Activated CD8-positive, alpha-beta memory T cell treated with anti-CD3 and anti-CD28 coated beads, Interleukin-2, amount 10 ng/mL, durations not matched to agents 7 days and 5 days (primary cell): ENCODE data around the gene ADGRD1. TPM values are rescaled to one million over a fixed set of nuclear protein-coding genes. Genes with fewer than 3 reads are reported as not detected.
A peak's percentile ranks its signal among the peaks of the same experiment; 100 is the strongest.
"Not testable (repeated sequence)": the region's sequence is repeated elsewhere in the genome, so short reads cannot be mapped to it uniquely, and the experiment has no call there.

ENCODE experiments used
- ATAC-seq: fragments of 150-1000 bp; cut with Tn5 transposase; one replicate; pipeline ENCODE4 v1.10.0; 2021; ENCODE audit warnings: moderate library complexity
- CTCF ChIA-PET: fragments of 350-600 bp; sonication (Branson Sonifier 250); formaldehyde crosslinking; loops from one replicate; lab custom pipeline; 2021; ENCODE audit warnings: antibody characterized with exemption; lab: Charles Lee
- DNase-seq: peaks from one replicate; pipeline ENCODE4 v3.0.0-alpha.2; 2020
- H3K27ac Mint-ChIP-seq: one replicate; pipeline ENCODE4 v1.8.0; 2021; ENCODE audit warnings: mild to moderate bottlenecking, mixed read lengths
- H3K27me3 Mint-ChIP-seq: one replicate; pipeline ENCODE4 v1.8.0; 2021; ENCODE audit warnings: mixed read lengths
- H3K36me3 Mint-ChIP-seq: one replicate; pipeline ENCODE4 v1.8.0; 2021; ENCODE audit warnings: mild to moderate bottlenecking, mixed read lengths
- H3K4me1 Mint-ChIP-seq: one replicate; pipeline ENCODE4 v1.8.0; 2021; ENCODE audit warnings: mixed read lengths
- H3K4me3 Mint-ChIP-seq: one replicate; pipeline ENCODE4 v1.8.0; 2021; ENCODE audit warnings: mild to moderate bottlenecking, moderate library complexity, mixed read lengths
- H3K9me3 Mint-ChIP-seq: one replicate; pipeline ENCODE4 v1.8.0; 2022; ENCODE audit warnings: low read depth, mixed read lengths
- total RNA-seq, 2 experiments: library from RNA; stranded (reverse); gene quantifications; one replicate each; pipeline ENCODE4 v1.2.3, GENCODE V29; 2021

ADGRD1 gene
- total RNA-seq, 2 experiments from 2014 or later = 0.23 to 2.2 TPM

DNA sequence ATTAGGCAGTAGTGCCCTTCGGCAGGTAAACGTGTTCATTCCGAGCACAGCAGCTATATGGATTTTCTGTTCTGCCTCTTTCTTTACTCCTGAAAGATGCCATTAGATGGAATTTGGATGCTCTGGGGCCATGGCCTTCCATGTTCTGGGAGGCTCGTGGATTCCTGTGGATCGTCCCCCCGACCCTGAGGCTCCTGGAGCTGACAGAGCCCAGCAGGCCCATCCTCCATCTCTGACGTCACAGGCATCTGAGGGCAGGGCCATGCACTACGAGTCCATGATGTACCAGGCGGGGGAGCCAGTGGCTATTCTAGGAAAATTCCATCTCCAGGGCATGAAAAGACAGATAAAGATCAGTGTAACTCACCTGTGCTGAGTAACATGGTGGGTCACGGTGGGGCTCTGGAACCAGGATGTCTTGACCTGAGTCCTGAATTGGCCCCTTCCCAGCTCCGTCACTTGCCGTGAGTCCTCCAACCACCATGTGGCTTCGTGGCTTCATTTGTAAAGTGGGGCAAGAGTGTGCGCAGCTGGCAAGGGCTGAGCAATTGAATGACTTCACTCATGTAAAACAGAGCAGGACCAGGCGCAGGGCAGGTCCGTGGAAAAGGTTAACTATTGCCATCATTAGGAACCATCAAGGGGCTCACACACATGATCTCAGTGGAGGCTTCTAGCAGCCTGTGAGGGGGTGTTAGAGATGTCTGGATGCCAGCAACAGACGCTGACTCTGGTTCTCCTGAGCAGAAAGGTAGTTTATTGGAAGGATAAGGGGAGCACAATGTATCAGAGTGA lies 115.4 kb downstream of the ADGRD1 start:
- H3K27me3 Mint-ChIP-seq, H3K9me3 Mint-ChIP-seq, H3K36me3 Mint-ChIP-seq, H3K4me1 Mint-ChIP-seq, ATAC-seq, DNase-seq, CTCF ChIA-PET, H3K4me3 Mint-ChIP-seq, H3K27ac Mint-ChIP-seq: not testable (repeated sequence)

DNA sequence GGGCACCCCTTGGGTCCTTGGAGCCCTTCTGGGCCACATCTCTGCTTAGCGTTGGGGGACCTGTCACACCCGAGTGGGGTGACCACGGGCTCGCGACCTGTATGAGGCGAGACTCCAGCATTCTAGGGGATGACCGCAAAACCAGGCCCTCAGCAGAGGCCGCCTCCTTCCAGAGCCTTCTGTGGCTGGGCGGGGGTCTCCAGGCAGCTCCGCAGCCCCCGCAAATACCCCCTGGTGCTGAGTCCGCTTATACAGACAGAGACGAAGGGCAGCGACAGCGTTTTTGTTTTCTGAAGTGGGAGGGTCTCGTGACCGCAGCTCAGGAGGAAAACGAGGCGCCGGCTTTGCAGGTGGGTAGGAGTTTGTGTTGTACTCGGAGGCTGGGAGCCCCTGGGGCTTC lies 116.4 kb downstream of the ADGRD1 start:
- H3K4me1 Mint-ChIP-seq, DNase-seq, CTCF ChIA-PET, H3K27ac Mint-ChIP-seq, ATAC-seq, H3K27me3 Mint-ChIP-seq, H3K4me3 Mint-ChIP-seq, H3K9me3 Mint-ChIP-seq, H3K36me3 Mint-ChIP-seq: not testable (repeated sequence)

DNA sequence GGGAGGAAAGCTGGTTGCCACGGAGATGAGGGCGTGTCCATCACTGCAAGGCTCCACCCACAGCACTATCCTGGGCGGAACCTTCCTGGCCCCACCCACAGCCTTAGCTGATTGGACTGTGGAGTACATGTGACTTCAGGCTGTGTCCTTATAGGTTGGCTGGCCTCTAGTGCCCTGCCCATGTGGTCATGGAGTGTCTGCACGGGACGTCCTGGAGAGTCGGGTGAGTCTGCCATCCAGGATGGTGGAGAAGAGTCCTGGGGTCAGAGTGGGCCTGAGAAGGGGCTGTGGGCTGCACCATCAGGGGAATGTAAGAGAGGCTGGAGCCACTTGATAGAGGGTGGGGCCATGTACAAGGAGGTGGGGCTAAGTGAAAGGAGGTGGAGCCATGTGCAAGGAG lies 117.0 kb downstream of the ADGRD1 start:
- CTCF ChIA-PET, H3K4me1 Mint-ChIP-seq, DNase-seq, H3K27ac Mint-ChIP-seq, H3K27me3 Mint-ChIP-seq, H3K36me3 Mint-ChIP-seq, H3K9me3 Mint-ChIP-seq, H3K4me3 Mint-ChIP-seq: not testable (repeated sequence)
- peak; percentile 27 for ATAC-seq

DNA sequence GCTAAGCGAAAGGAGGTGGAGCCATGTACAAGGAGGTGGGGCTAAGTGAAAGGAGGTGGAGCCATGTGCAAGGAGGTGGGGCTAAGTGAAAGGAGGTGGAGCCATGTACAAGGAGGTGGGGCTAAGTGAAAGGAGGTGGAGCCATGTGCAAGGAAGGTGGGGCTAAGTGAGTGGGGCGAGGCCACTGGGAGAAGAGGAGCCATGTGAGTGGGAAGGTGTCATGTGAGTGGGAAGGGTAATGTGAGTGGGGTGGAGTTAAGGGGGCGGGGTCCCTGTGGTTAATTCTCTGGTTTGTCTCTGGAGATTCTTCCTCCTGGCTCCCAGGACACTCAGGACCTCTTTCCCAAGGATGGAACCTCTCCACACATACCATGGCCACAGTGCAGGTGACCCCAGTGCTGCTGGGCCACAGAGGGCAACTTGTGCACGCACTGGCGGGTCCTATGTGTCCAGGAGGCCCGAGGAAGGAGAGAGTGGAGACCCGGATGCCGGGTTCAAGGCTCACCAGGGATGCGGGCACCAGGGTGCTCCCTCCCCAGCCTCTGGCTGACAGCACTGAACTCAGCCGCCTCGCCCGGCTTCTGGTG lies 117.6 kb downstream of the ADGRD1 start:
- H3K27ac Mint-ChIP-seq, DNase-seq, ATAC-seq, H3K27me3 Mint-ChIP-seq, H3K4me1 Mint-ChIP-seq, H3K4me3 Mint-ChIP-seq, H3K9me3 Mint-ChIP-seq, H3K36me3 Mint-ChIP-seq, CTCF ChIA-PET: not testable (repeated sequence)

DNA sequence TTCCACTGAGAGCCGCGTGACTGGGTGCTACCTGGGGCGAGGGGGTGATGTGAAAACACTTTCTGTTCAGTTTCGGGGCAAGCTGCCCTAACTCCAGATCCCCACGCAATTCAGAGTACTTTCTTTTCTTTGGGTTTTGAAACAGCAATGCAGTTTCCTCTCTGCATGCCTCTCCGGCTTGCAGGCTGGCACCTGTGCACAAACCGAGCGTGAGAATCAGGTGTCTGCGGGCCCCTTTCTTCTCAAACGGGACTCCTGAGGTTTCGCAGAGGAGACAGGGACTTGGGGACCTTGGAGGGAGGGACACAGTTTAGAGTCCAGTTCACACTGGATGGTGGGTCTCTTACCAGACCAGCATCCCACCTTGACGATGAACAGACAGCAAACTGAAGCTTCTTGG lies 118.2 kb downstream of the ADGRD1 start:
- DNase-seq, CTCF ChIA-PET, H3K9me3 Mint-ChIP-seq, H3K27me3 Mint-ChIP-seq, H3K4me1 Mint-ChIP-seq, H3K4me3 Mint-ChIP-seq, ATAC-seq, H3K36me3 Mint-ChIP-seq, H3K27ac Mint-ChIP-seq: not testable (repeated sequence)

DNA sequence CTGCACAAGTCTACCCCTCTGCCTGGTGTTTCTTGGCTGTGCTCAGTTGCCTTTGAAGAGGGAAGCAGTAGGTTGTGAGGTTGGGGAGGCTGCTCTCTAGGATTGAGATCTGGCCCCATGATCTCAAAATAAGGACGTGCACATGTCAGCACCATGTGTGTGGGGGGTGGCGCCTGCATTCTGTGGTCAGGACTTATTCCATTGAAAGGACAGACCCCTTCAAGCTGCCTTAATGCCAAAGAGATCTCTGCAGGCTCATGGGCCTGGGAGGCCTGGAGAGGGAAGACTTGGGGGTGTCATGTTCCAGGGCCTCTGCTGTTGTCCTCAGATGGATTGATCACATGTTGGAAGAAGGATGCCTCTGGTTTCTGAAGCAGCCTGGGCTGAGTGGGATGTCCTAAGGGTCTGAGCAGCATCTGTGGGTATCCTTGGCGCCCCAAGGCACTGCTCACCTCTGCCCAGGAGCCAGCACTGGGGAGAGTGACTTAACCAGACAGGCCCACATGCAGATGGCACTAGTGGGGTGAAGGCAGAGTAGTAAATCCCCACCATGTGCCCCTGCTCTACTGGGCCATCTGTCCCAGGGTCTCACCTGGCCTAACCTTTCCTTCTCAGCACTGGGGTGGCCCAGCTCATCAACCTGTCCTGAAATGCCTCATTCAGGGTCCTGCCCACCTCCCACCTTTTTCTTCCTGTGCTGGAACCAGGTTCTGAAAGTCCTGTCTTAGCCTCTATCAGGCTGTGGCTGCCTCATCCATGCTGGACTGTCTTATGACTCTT lies 118.9 kb downstream of the ADGRD1 start:
- Mint-ChIP-seq H3K36me3 (no peaks in the 10 kb centered on the region), H3K4me3 (no peak overlapping the region), H3K27ac (no peak overlapping the region), H3K9me3 (no peaks in the 10 kb centered on the region), H3K27me3 (no peaks in the 10 kb centered on the region), H3K4me1 (no peaks in the 10 kb centered on the region)
- DNase-seq = no peak
- ATAC-seq = no peak
- CTCF ChIA-PET = no interaction called here

DNA sequence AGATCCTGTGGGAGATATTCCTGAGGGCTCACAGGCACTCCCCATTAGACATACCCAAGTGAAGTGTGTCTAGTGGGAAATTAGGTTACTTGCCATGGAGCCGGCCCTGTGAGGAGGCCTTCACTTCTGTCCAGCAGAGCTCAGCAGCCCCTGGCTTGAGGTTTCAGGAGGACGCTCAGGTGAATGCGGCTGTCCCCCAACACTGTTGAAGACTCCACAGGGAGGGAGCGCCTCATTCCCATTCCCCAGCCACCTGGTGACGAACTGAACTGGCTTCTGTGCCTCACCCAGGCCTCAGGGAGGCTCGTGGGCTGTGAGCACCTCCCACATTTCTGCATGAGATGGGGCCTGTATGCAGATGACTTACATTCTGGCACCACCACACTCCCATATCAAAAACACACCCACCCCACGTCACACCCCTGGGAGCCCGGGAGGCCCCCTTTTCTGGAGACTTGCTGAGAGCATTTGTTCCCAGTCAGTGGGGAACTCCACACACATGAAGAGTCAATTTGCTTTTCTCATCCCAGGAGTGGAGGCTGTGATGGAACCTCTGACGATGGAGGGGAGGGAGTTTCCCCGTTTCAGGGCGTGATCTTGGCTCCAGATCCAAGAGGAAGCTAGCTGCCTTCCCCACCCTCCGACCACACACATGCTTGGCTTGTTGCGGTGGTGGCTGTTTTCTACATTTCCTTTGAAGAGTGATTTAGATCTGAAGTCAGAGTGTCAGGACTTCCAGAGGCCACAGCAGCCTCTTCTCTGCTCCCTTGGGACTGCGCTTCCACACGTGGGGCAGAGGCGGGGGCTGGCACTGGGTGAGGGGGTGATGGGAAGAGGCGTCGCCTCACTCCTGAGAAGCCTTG lies 120.7 kb downstream of the ADGRD1 start:
- H3K4me1 Mint-ChIP-seq = no peaks in the 10 kb centered on the region
- ATAC-seq (no peak), DNase-seq (no peak)
- H3K9me3 Mint-ChIP-seq = no peaks in the 10 kb centered on the region
- H3K27ac Mint-ChIP-seq = no peak overlapping the region
- H3K27me3 Mint-ChIP-seq = peaks cover 7% of the 10 kb centered on the region
- no peak overlapping the region for H3K4me3 Mint-ChIP-seq
- CTCF ChIA-PET = no interaction called here
- H3K36me3 Mint-ChIP-seq = no peaks in the 10 kb centered on the region

DNA sequence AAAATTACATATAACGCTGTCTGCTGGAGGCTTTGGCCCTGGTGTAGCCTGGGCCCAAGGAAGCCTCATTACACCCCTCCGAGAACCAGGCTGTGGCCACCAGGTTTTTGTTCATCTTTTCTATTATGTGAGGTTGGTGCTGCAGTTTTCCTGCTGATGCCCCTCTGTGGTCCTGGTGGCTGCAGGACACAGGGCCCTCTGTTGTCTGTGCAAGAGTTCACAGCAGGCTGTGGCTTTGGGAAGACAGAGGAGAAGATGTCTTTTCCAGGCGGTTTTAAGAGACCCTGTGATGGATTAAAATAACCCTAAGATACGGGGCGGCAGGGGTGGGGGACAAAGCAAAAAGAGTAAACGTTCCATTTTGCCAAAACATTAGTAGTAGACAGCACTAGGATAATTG lies 121.5 kb downstream of the ADGRD1 start:
- H3K27me3 Mint-ChIP-seq = peaks cover 8% of the 10 kb centered on the region
- H3K4me3 Mint-ChIP-seq = no peak overlapping the region
- CTCF ChIA-PET = no interaction called here

DNA sequence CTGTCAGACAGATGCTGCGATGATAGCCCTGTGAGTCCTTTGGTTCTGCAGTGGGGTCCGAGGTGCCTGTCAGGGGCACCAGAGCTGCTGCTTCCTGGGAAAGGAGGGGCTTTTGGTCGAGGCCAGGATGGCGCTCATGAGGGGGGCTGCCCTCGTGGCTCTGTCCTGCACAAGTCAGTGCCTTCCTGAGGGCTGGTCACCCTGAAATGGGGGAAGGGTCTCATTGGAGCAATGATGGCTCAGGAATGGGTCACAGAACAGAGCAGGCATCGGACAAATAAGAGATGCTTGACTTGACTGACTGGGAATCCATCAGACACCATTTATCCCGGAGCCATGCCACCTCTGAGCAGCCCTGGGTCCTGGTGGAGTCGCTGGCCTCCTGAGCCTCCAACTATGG lies 121.9 kb downstream of the ADGRD1 start:
- Mint-ChIP-seq H3K4me3 (no peak overlapping the region), H3K4me1 (no peaks in the 10 kb centered on the region), H3K27me3 (peaks cover 8% of the 10 kb centered on the region), H3K36me3 (no peaks in the 10 kb centered on the region), H3K9me3 (no peaks in the 10 kb centered on the region), H3K27ac (no peak overlapping the region)
- CTCF ChIA-PET = no interaction called here
- DNase-seq (no peak), ATAC-seq (no peak)

More for the DNA sequence above, 121.5 kb downstream of the ADGRD1 start:
- Mint-ChIP-seq H3K9me3 (no peaks in the 10 kb centered on the region), H3K27ac (no peak overlapping the region), H3K36me3 (no peaks in the 10 kb centered on the region), H3K4me1 (no peaks in the 10 kb centered on the region)
- DNase-seq (no peak), ATAC-seq (no peak)

DNA sequence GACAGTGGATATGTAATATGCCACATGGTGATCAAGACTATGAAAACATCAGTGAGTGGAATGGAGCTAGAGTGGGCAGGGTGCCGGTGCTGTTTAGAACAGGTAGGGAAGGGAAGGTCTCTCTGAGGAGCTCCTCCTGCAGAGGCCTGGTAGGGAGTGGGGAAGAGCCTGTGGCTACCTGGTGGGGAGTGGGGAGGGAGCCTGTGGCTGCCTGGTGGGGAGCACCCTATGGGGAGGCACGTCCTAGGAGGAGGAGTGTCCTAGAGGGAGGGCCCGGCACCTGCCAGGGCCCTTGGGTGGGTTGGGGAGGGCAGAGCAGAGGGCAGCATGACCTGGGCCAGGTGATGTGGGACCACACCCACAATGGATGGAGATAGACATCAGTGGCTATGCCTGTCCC lies 122.6 kb downstream of the ADGRD1 start:
- no peak overlapping the region for H3K4me3 Mint-ChIP-seq
- ATAC-seq = no peak
- CTCF ChIA-PET = no interaction called here
- peaks cover 8% of the 10 kb centered on the region for H3K27me3 Mint-ChIP-seq
- no peaks in the 10 kb centered on the region for H3K4me1 Mint-ChIP-seq
- H3K9me3 Mint-ChIP-seq = no peaks in the 10 kb centered on the region
- no peak overlapping the region for H3K27ac Mint-ChIP-seq
- no peaks in the 10 kb centered on the region for H3K36me3 Mint-ChIP-seq
- DNase-seq = no peak

DNA sequence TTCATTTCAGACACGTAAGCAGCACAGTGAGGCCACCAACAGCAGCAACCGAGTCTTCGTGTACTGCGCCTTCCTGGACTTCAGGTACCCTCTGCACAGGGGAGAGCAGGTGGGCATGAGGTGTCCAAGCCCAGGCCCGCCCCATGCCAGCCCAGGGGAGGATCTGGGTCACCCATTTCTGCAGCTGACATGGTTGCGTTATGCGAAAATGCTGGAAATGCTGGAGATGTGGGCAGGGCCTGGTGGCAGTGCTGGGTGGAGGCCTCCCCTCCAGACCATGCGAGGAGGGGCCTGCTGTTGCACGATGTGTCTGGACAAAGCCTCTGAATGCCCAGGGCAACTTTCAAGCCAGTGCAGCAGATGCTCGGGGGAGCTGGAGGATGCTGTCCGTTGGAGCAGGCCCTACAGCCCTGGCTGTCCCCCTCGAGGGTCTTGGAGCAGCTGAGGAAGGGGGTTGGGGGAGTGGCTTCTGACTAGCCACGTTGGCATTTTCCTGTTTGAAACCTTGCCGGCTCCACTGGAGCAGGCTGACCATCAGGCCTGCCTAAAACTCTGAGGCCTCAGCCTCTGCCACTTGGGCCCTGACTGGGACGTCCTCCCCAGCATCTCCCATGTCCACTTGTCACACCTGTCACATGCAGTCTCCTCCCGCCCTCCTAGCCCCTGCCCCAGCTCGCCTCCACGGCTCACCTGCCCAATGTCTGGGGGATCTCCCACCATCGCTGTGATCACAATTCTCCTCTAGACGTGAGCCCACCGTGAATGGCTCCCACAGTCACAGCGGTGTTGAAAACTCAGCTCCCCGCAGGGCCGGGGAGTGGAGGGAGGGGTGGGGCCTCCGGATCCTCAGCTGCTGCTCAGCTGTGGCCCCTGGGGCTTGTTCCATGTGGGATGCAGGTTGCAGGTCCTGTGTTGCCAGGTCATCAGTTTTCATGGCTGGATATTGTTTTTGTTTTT lies 123.4 kb downstream of the ADGRD1 start:
- CTCF ChIA-PET = no interaction called here
- H3K9me3 Mint-ChIP-seq = no peaks in the 10 kb centered on the region
- DNase-seq (no peak), ATAC-seq (no peak)
- H3K4me1 Mint-ChIP-seq = no peaks in the 10 kb centered on the region
- no peak overlapping the region for H3K27ac Mint-ChIP-seq
- H3K27me3 Mint-ChIP-seq = peaks cover 9% of the 10 kb centered on the region
- H3K36me3 Mint-ChIP-seq = no peaks in the 10 kb centered on the region
- no peak overlapping the region for H3K4me3 Mint-ChIP-seq

DNA sequence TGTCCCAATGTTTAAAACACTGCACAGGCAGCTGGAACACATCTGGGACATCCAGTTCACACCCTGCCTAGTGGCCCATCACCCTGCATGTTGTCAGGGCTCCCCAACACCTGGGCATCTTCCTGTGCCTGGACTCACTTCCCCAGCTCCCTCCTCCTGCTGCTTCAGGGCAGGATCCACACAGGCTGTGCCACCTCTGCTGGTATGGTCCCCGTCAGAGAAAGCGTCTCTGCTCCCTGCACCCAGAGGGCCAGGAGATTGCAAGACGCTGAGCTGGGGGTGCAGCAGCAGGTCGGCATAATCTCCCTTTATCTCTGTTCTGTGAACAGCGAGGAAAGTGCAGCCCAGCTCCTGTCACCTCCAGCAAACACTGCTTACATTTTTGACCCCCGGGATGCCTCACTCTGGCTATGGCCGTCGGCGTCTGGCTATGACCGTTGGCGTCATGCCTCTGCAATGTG lies 124.3 kb downstream of the ADGRD1 start:
- no peaks in the 10 kb centered on the region for H3K36me3 Mint-ChIP-seq
- no peaks in the 10 kb centered on the region for H3K9me3 Mint-ChIP-seq
- DNase-seq (no peak), ATAC-seq (no peak)
- H3K27me3 Mint-ChIP-seq = peaks cover 12% of the 10 kb centered on the region
- CTCF ChIA-PET = no interaction called here
- H3K27ac Mint-ChIP-seq = no peak overlapping the region
- no peaks in the 10 kb centered on the region for H3K4me1 Mint-ChIP-seq
- H3K4me3 Mint-ChIP-seq = no peak overlapping the region
